K562 (cell line): ENCODE data around the gene GUCY1A2.

ENCODE experiments used
- BRD4 ChIP-seq: fragments of 200-600 bp; sonication (generic); IDR thresholded peaks from 2 replicates; pipeline ENCODE4 v1.6.1; 2017; ENCODE audit warnings: inconsistent platforms
- FOXM1 ChIP-seq, 2 experiments: fragments of 450-650 bp in 1 of 2; sonication (generic) in 1 of 2; formaldehyde crosslinking in 1 of 2; IDR thresholded peaks; 2 replicates each; pipeline versions ENCODE4 v1.6.1 to v1.9.0; 2017 to 2022; ENCODE audit warnings: low read depth in 2 of 2, mild to moderate bottlenecking in 2 of 2, missing genetic modification reagents in 1 of 2, moderate library complexity in 1 of 2
- HNRNPLL ChIP-seq: fragments of 200-400 bp; formaldehyde crosslinking; IDR thresholded peaks from 2 replicates; pipeline ENCODE4 v1.6.1; 2017; ENCODE audit warnings: low read length, low read depth, mild to moderate bottlenecking; ENCODE audit not compliant: poor library complexity, severe bottlenecking
- JUND ChIP-seq, 2 experiments: IDR thresholded peaks; 2 replicates in 1 of 2; 3 replicates in 1 of 2; pipeline ENCODE4 v1.6.1; 2011; ENCODE audit warnings: borderline replicate concordance in 2 of 2, low read depth in 2 of 2, low read length in 2 of 2, improper control_type of control experiment in 1 of 2, missing biosample characterization in 1 of 2, missing genetic modification characterization in 1 of 2, missing genetic modification reagents in 1 of 2
- MYC ChIP-seq, 2 experiments: fragments of 250-450 bp in 1 of 2; sonication (Bioruptor Pico) in 1 of 2; IDR thresholded peaks; 2 replicates each; pipeline versions ENCODE4 v1.5.1 to v1.6.1; 2012 to 2021; ENCODE audit warnings: low read depth in 2 of 2, borderline replicate concordance in 1 of 2, improper control_type of control experiment in 1 of 2, low read length in 1 of 2, mild to moderate bottlenecking in 1 of 2, moderate library complexity in 1 of 2
- NKRF ChIP-seq: fragments of 450-650 bp; IDR thresholded peaks from 2 replicates; pipeline ENCODE4 v1.6.1; 2016; ENCODE audit warnings: borderline replicate concordance
- SMC3 ChIP-seq: conservative IDR thresholded peaks from 2 replicates; pipeline ENCODE4 v1.6.1; 2011; ENCODE audit warnings: low read depth, low read length, improper control_type of control experiment; ENCODE audit not compliant: insufficient read depth
- SREBF2 ChIP-seq: sonication (generic); formaldehyde crosslinking; IDR thresholded peaks from 2 replicates; pipeline ENCODE4 v1.4.0; 2020; ENCODE audit warnings: mild to moderate bottlenecking, missing genetic modification reagents
- TF ChIP-seq, protein P1 (sequence below): fragments of 450-650 bp; formaldehyde crosslinking; IDR thresholded peaks from 2 replicates; pipeline ENCODE4 v1.4.0; 2022; ENCODE audit warnings: missing genetic modification characterization
- TF ChIP-seq, protein P2 (sequence below): sonication (generic); formaldehyde crosslinking; IDR thresholded peaks from 2 replicates; pipeline ENCODE4 v1.5.0; 2020; ENCODE audit warnings: missing genetic modification reagents
- TF ChIP-seq, protein P3 (sequence below), 2 experiments: fragments of 450-650 bp in 1 of 2; sonication (generic) in 1 of 2; formaldehyde crosslinking; conservative IDR thresholded peaks; 2 replicates each; pipeline versions ENCODE4 v1.4.0 to v1.8.1; 2020 to 2022; ENCODE audit warnings: mild to moderate bottlenecking in 1 of 2, missing genetic modification reagents in 1 of 2
- TF ChIP-seq, protein P4 (sequence below): sonication (generic); formaldehyde crosslinking; IDR thresholded peaks from 2 replicates; pipeline ENCODE4 v1.9.0; 2022; ENCODE audit warnings: mild to moderate bottlenecking, missing genetic modification reagents

DNA sequence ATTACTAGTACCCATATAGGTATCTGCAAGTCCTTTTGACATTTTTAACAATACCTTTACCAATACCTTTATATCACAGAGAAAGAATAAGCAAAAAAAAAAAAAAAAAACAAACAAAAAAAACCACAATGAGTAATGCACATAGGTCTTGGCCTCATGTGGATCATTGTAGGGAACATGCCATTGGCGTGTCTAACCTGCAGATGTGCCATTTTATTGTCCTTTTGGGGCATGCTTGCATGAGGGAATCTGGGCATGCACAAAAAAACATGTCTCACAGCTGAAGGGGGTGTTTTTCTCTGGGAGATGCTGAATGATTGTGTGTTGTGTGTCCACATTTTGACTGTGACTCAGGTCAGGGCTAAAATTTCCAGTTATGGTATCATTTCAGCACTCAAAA lies 361.6 kb downstream of the GUCY1A2 start:
- TF ChIP-seq MYC (IDR thresholded peaks at IDR 0.05; ENCODE audit: low read depth, low read length) (no peak), MYC (CRISPR knock-in tag; IDR thresholded peaks at IDR 0.05; ENCODE audit: borderline replicate concordance, low read depth) (no peak), SREBF2 (no peak), SMC3 (no peak), JUND (IDR thresholded peaks at IDR 0.05; ENCODE audit: borderline replicate concordance, low read depth, low read length) (no peak), JUND (tag; IDR thresholded peaks at IDR 0.05; ENCODE audit: borderline replicate concordance, low read depth, low read length) (no peak), NKRF (no peak), FOXM1 (IDR thresholded peaks at IDR 0.05; ENCODE audit: low read depth) (no peak), FOXM1 (CRISPR knock-in tag; IDR thresholded peaks at IDR 0.05; ENCODE audit: low read depth) (no peak), HNRNPLL (no peak), BRD4 (no peak)
- TF ChIP-seq, protein P1, sequence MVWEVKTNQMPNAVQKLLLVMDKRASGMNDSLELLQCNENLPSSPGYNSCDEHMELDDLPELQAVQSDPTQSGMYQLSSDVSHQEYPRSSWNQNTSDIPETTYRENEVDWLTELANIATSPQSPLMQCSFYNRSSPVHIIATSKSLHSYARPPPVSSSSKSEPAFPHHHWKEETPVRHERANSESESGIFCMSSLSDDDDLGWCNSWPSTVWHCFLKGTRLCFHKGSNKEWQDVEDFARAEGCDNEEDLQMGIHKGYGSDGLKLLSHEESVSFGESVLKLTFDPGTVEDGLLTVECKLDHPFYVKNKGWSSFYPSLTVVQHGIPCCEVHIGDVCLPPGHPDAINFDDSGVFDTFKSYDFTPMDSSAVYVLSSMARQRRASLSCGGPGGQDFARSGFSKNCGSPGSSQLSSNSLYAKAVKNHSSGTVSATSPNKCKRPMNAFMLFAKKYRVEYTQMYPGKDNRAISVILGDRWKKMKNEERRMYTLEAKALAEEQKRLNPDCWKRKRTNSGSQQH: no peak
- TF ChIP-seq, protein P2, sequence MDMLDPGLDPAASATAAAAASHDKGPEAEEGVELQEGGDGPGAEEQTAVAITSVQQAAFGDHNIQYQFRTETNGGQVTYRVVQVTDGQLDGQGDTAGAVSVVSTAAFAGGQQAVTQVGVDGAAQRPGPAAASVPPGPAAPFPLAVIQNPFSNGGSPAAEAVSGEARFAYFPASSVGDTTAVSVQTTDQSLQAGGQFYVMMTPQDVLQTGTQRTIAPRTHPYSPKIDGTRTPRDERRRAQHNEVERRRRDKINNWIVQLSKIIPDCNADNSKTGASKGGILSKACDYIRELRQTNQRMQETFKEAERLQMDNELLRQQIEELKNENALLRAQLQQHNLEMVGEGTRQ: no peak
- TF ChIP-seq, protein P3, sequence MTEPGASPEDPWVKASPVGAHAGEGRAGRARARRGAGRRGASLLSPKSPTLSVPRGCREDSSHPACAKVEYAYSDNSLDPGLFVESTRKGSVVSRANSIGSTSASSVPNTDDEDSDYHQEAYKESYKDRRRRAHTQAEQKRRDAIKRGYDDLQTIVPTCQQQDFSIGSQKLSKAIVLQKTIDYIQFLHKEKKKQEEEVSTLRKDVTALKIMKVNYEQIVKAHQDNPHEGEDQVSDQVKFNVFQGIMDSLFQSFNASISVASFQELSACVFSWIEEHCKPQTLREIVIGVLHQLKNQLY (CRISPR knock-in tag; conservative IDR thresholded peaks at IDR 0.05): no peak
- TF ChIP-seq, protein P4, sequence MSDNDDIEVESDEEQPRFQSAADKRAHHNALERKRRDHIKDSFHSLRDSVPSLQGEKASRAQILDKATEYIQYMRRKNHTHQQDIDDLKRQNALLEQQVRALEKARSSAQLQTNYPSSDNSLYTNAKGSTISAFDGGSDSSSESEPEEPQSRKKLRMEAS (CRISPR knock-in tag): no peak
